Smooth muscle cell (in vitro differentiated cells): Measurements from ENCODE around the gene CRAMP1. TPM values are rescaled to one million over a fixed set of nuclear protein-coding genes. Genes with fewer than 3 reads are reported as not detected.

Source experiments
- DNase-seq: peaks from one replicate; lab custom pipeline; 2025; ENCODE audit not compliant: unreplicated experiment; lab: John Stamatoyannopoulos, UW
- H2AFZ ChIP-seq: fragments of 200-600 bp; sonication (generic); 2 replicates; pipeline ENCODE4 v1.6.0; 2016; ENCODE audit warnings: antibody characterized with exemption, low read depth, mild to moderate bottlenecking
- H3F3A ChIP-seq: fragments of 200-600 bp; sonication (generic); 2 replicates; pipeline ENCODE4 v1.6.0; 2017; ENCODE audit warnings: antibody characterized with exemption, low read depth
- H3K27ac ChIP-seq: fragments of 200-600 bp; sonication (generic); 2 replicates; pipeline ENCODE4 v1.5.1; 2016; ENCODE audit warnings: low read depth, mild to moderate bottlenecking
- H3K27me3 ChIP-seq: fragments of 200-600 bp; sonication (generic); 2 replicates; pipeline ENCODE4 v1.6.1; 2016; ENCODE audit warnings: low read depth, mild to moderate bottlenecking
- H3K36me3 ChIP-seq: fragments of 200-600 bp; sonication (generic); 2 replicates; pipeline ENCODE4 v1.5.1; 2016; ENCODE audit warnings: low read depth
- H3K4me1 ChIP-seq: fragments of 200-600 bp; sonication (generic); 2 replicates; pipeline ENCODE4 v1.5.1; 2016; ENCODE audit warnings: low read depth
- H3K4me2 ChIP-seq: fragments of 200-600 bp; sonication (generic); 2 replicates; pipeline ENCODE4 v1.6.0; 2016; ENCODE audit warnings: mild to moderate bottlenecking
- H3K4me3 ChIP-seq: fragments of 200-600 bp; sonication (generic); 2 replicates; pipeline ENCODE4 v1.5.1; 2016; ENCODE audit warnings: mild to moderate bottlenecking
- H3K79me2 ChIP-seq: fragments of 200-600 bp; sonication (generic); 2 replicates; pipeline ENCODE4 v1.6.0; 2016; ENCODE audit warnings: low read depth, mild to moderate bottlenecking
- H3K9ac ChIP-seq: fragments of 200-600 bp; sonication (generic); 2 replicates; pipeline ENCODE4 v1.6.0; 2016; ENCODE audit warnings: low read depth
- H3K9me3 ChIP-seq: fragments of 200-600 bp; sonication (generic); replicated peaks from 2 replicates; pipeline ENCODE4 v1.5.1; 2016; ENCODE audit warnings: low read depth
- H4K20me1 ChIP-seq: fragments of 200-600 bp; sonication (generic); 2 replicates; pipeline ENCODE4 v1.6.0; 2016; ENCODE audit warnings: low read depth
- CTCF ChIP-seq: fragments of 200-600 bp; sonication (generic); IDR thresholded peaks from 2 replicates; pipeline ENCODE4 v1.5.1; 2017; ENCODE audit warnings: borderline replicate concordance, mild to moderate bottlenecking, antibody characterized with exemption; ENCODE audit not compliant: insufficient read depth, poor library complexity, severe bottlenecking
- WGBS: methylation state at CpG from one replicate; pipeline ENCODE4 v1.1.7; 2016; ENCODE audit warnings: low lambda C conversion rate; 5-methylcytosine and 5-hydroxymethylcytosine counted together
- polyA plus RNA-seq: library from polyadenylated mRNA; unstranded; fragments of >200 nt; fragmentation: Nextera tagmentation; extraction: Ambion mirVana; gene quantifications from 2 replicates; pipeline ENCODE4 v1.2.1, GENCODE V29; 2016
- total RNA-seq: library from RNA; depleted of rRNA; stranded (reverse); fragments of >200 nt; gene quantifications from 2 replicates; pipeline ENCODE4 v1.2.3, GENCODE V29; 2014

CRAMP1 gene
- total and polyA plus RNA-seq, 2 experiments from 2014 or later, result 7.9 to 16.5 TPM

- DNase-seq, result no peak
- Histone ChIP-seq H3K79me2 (peaks cover 61% of the 10 kb centered on the region), H3K4me3 (no peak overlapping the region), H3K9me3 (no peaks in the 10 kb centered on the region), H2AFZ (no peak overlapping the region), H3K36me3 (peaks cover 6% of the 10 kb centered on the region), H3K4me1 (no peaks in the 10 kb centered on the region), H3F3A (no peaks in the 10 kb centered on the region), H3K27me3 (no peaks in the 10 kb centered on the region), H4K20me1 (peaks cover 95% of the 10 kb centered on the region), H3K4me2 (no peak overlapping the region), H3K27ac (no peak overlapping the region), H3K9ac (no peak overlapping the region)
- no peak for TF ChIP-seq CTCF
- 98% methylated on average over 18 of the region's 18 CpGs for WGBS
Measured at GRCh38 chr16:1631931-1632637, 19.9 kb downstream of the CRAMP1 start.

GRCh38 chr16:1632638-1632970, 20.4 kb downstream of the CRAMP1 start:
- H3K9ac ChIP-seq, result no peak overlapping the region
- H3K79me2 ChIP-seq, result peaks cover 57% of the 10 kb centered on the region
- no peaks in the 10 kb centered on the region for H3K4me1 ChIP-seq
- 98% methylated on average over 13 of the region's 13 CpGs for WGBS
- H3K4me3 ChIP-seq, result no peak overlapping the region
- no peaks in the 10 kb centered on the region for H3K27me3 ChIP-seq
- TF ChIP-seq CTCF, result no peak
- H3K27ac ChIP-seq, result no peak overlapping the region
- DNase-seq, result no peak
- no peak overlapping the region for H3K4me2 ChIP-seq
- H2AFZ ChIP-seq, result no peak overlapping the region
- peaks cover 95% of the 10 kb centered on the region for H4K20me1 ChIP-seq
- no peaks in the 10 kb centered on the region for H3K9me3 ChIP-seq
- H3F3A ChIP-seq, result no peaks in the 10 kb centered on the region
- peaks cover 6% of the 10 kb centered on the region for H3K36me3 ChIP-seq

GRCh38 chr16:1633310-1633709, 21.1 kb downstream of the CRAMP1 start:
- Histone ChIP-seq H3K9ac (no peak overlapping the region), H3K27ac (no peak overlapping the region), H4K20me1 (peaks cover 94% of the 10 kb centered on the region), H3K79me2 (peaks cover 50% of the 10 kb centered on the region), H3K9me3 (no peaks in the 10 kb centered on the region), H3K27me3 (no peaks in the 10 kb centered on the region), H3K4me1 (no peaks in the 10 kb centered on the region), H3K4me3 (no peak overlapping the region), H3F3A (no peaks in the 10 kb centered on the region), H3K4me2 (no peak overlapping the region), H3K36me3 (peaks cover 6% of the 10 kb centered on the region), H2AFZ (no peak overlapping the region)
- DNase-seq, result no peak
- no peak for TF ChIP-seq CTCF
- 98% methylated on average over 12 of the region's 12 CpGs for WGBS

- H3K79me2 ChIP-seq, result peaks cover 43% of the 10 kb centered on the region
- H3K9me3 ChIP-seq, result no peaks in the 10 kb centered on the region
- H2AFZ ChIP-seq, result no peak overlapping the region
- H3K4me2 ChIP-seq, result no peak overlapping the region
- H4K20me1 ChIP-seq, result peaks cover 85% of the 10 kb centered on the region
- no peak for DNase-seq
- no peaks in the 10 kb centered on the region for H3F3A ChIP-seq
- H3K4me3 ChIP-seq, result no peak overlapping the region
- H3K36me3 ChIP-seq, result peaks cover 6% of the 10 kb centered on the region
- H3K4me1 ChIP-seq, result no peaks in the 10 kb centered on the region
- no peaks in the 10 kb centered on the region for H3K27me3 ChIP-seq
- TF ChIP-seq CTCF, result no peak
- no peak overlapping the region for H3K27ac ChIP-seq
- H3K9ac ChIP-seq, result no peak overlapping the region
- WGBS, result 99% methylated on average over 12 of the region's 12 CpGs
Measured at GRCh38 chr16:1634541-1634940, 22.4 kb downstream of the CRAMP1 start.
